OCI-LY1 (cell line): ENCODE data around the gene HSPA4.

ENCODE experiments used
- EZH2 ChIP-seq: fragments of 200-600 bp; sonication (generic), shearing (Covaris generic); IDR thresholded peaks from 2 replicates; pipeline ENCODE4 v1.8.0; 2017; ENCODE audit warnings: borderline replicate concordance, mixed run types, mild to moderate bottlenecking, antibody characterized with exemption, low read length, moderate library complexity, mixed read lengths
- TF ChIP-seq, protein P1 (sequence below): fragments of 200-600 bp; sonication (generic), shearing (Covaris generic); IDR thresholded peaks from 2 replicates; pipeline ENCODE4 v1.5.1; 2017; ENCODE audit warnings: mild to moderate bottlenecking, antibody characterized with exemption, low read length, moderate library complexity, mixed read lengths

- TF ChIP-seq EZH2: no peak
- TF ChIP-seq, protein P1, sequence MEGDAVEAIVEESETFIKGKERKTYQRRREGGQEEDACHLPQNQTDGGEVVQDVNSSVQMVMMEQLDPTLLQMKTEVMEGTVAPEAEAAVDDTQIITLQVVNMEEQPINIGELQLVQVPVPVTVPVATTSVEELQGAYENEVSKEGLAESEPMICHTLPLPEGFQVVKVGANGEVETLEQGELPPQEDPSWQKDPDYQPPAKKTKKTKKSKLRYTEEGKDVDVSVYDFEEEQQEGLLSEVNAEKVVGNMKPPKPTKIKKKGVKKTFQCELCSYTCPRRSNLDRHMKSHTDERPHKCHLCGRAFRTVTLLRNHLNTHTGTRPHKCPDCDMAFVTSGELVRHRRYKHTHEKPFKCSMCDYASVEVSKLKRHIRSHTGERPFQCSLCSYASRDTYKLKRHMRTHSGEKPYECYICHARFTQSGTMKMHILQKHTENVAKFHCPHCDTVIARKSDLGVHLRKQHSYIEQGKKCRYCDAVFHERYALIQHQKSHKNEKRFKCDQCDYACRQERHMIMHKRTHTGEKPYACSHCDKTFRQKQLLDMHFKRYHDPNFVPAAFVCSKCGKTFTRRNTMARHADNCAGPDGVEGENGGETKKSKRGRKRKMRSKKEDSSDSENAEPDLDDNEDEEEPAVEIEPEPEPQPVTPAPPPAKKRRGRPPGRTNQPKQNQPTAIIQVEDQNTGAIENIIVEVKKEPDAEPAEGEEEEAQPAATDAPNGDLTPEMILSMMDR: no peak
These were observed 34.6 kb downstream of the HSPA4 start for GRCh38 chr5:133086366-133086875.
